Measurements from ENCODE around the gene PTEN.

DNA sequence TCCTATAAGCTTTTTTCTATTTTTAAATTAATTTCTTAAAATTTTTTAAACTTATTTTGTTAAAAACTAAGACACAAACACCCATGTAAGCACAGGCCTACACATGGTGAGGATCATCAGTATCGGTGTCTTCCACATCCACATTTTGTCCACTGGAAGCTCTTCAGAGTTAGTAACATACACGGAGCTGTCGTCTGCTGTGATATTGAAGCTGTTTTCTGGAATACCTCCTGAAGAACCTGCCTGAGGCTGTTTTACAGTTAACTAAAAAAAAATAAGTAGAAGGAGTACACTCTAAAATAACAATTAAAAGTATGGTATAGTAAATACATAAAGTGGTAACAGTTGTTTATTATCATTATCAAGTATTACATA lies 17.8 kb upstream of the PTEN start:
- TF ChIP-seq, protein P1, sequence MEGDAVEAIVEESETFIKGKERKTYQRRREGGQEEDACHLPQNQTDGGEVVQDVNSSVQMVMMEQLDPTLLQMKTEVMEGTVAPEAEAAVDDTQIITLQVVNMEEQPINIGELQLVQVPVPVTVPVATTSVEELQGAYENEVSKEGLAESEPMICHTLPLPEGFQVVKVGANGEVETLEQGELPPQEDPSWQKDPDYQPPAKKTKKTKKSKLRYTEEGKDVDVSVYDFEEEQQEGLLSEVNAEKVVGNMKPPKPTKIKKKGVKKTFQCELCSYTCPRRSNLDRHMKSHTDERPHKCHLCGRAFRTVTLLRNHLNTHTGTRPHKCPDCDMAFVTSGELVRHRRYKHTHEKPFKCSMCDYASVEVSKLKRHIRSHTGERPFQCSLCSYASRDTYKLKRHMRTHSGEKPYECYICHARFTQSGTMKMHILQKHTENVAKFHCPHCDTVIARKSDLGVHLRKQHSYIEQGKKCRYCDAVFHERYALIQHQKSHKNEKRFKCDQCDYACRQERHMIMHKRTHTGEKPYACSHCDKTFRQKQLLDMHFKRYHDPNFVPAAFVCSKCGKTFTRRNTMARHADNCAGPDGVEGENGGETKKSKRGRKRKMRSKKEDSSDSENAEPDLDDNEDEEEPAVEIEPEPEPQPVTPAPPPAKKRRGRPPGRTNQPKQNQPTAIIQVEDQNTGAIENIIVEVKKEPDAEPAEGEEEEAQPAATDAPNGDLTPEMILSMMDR (conservative IDR thresholded peaks at IDR 0.05; ENCODE audit: low read depth, low read length): no peak
- TF ChIP-seq EZH2 (IDR thresholded peaks at IDR 0.05; ENCODE audit: borderline replicate concordance, low read depth, low read length, poor library complexity, severe bottlenecking): no peak

Data from A673 (cell line).